ENCODE results near the gene VCL.
"Not testable (repeated sequence)": the region's sequence is repeated elsewhere in the genome, so short reads cannot be mapped to it uniquely, and the experiment has no call there.

VCL gene

GRCh38 chr10:73997787-73998622 is at the start of gene VCL:
TSS of gene VCL (plus strand) at chr10:73998116. CDS start at chr10:73998208, 92 bp downstream.
- DNase-seq, result peak; percentile 75 to 98 (median 96)

- no peak for DNase-seq
Observed at GRCh38 chr10:73948947-73949633, 48.8 kb upstream of the VCL start.

- no peak for DNase-seq
Observed at GRCh38 chr10:73950155-73950948, 47.6 kb upstream of the VCL start.

- DNase-seq, result no peak
Observed at GRCh38 chr10:73953665-73954064, 44.3 kb upstream of the VCL start.

DNA sequence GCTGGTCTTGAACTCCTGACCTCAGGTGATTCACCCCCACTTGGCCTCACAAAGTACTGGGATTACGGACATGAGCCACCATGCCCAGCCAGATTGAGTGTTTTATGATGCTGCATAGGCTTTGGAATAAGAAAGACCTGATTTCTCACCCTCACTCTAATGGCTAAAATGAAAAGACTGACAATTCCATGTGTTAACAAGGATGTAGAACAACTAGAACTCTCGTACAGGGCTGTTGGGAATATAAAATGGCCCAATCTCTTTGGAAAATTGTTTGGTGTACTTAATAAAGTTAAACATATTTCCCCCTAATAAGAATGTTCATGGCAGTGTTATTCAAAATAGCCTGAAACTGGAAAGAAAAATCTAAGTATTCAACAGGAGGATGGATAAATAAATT is 43.2 kb upstream of the VCL start:
- no peak for DNase-seq

DNA sequence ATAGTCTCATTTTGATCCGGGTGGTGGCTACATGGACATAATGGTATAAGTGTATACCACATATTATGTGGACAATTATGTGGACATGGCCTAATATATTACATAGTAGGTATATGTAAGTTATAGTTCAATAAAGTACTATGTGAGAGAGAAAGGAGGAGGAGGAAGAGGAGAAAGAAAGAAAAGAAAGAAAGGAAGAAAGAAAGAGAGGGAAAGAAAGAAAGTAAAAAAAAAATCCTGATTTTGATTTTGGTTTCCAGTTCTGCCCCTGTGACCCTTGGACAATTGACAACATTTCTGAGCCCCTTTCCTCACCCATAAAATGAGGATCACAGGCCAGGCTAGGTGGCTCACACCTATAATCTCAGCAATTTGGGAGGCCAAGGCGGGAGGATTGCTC is 42.2 kb upstream of the VCL start:
- no peak for DNase-seq

- DNase-seq, result peak in 3 of 58 donors; percentile 15 to 43 (median 15)
Observed at GRCh38 chr10:73956476-73957359, 41.2 kb upstream of the VCL start.

DNA sequence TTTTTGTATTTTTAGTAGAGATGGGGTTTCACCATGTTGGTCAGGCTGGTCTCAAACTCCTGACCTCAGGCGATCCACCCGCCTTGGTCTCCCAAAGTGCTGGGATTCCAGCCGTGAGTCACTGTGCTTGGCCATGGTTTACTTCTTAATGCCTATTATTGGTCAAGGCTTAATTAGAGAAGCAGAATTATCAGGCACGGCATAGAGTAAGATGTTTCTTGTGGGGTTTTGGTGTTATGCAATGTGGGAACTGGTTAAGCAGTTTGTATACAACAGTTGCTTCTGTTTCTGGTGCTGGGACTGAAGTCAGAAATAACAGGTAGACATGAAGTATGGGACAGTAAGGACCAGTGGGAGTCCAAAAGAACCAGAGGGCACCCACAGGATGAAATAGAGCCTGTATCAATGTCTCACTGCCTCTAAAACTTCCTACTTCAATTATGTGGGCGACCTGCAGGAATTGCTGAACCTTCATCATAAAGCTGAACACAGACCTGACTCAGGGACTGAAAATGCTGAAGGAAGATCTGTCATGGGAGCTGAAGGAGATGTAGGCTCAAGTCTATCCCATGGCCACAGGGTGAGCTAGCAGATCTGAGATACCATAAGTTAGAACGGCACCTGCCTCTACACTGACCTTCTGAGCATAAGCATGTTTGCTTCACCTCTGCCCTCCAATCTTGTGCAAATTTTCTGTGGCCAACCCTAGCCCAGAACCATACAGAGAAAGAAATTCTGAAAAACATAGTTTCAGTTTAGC is 38.3 kb upstream of the VCL start:
- DNase-seq, result no peak

- DNase-seq, result no peak
Observed at GRCh38 chr10:73962386-73962785, 35.5 kb upstream of the VCL start.

DNA sequence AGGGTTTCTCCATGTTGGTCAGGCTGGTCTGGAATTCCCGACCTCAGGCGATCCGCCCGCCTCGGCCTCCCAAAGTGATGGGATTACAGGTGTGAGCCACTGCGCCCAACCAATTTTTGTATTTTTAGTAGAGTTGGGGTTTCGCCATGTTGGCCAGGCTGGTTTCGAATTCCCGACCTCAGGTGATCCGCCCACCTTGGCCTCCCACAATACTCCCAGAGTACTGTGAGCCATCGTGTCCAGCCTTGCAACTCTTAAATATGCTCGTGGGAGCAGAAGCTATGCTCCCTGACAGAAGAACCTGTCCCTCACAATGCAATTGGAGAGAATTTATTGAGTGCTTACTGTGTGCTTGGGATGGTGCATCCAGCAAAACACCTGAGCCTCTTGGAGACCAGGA is 34.4 kb upstream of the VCL start:
- DNase-seq, result not testable (repeated sequence)

GRCh38 chr10:73964743-73965142 is 33.2 kb upstream of the VCL start:
- no peak for DNase-seq

GRCh38 chr10:73965267-73965889 is 32.5 kb upstream of the VCL start:
- DNase-seq, result not testable (repeated sequence)

- peak in 30 of 58 donors; percentile 2 to 65 (median 13) for DNase-seq
Observed at GRCh38 chr10:73965890-73966768, 31.8 kb upstream of the VCL start.

DNA sequence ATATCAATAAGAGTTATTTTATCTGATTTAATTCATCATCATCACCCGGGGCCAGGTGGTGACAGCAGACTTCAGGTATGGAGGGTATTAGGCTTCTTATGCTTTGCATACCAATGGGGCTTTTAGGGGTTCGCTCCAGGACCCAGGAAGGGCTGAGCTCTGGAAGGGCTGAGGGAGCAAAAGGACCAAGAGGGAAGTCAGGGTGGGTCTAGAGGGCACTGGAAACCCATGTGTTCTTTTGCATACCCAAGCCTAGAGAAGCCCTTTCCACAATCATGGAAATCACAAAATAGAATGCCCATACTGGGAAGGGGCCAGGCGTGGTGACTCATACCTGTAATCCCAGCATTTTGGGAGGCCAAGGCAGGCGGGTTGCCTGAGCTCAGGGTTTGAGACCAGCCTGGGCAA is 30.9 kb upstream of the VCL start:
- no peak for DNase-seq

GRCh38 chr10:73967544-73967943 is 30.4 kb upstream of the VCL start:
- no peak for DNase-seq

- DNase-seq, result no peak
Observed at GRCh38 chr10:73968098-73968521, 29.8 kb upstream of the VCL start.

- DNase-seq, result no peak
Observed at GRCh38 chr10:73969224-73969841, 28.6 kb upstream of the VCL start.

- no peak for DNase-seq
Observed at GRCh38 chr10:73970845-73971244, 27.1 kb upstream of the VCL start.

All from anterior cingulate cortex (tissue), 58 donors.